Measurements from ENCODE around the gene DGKB.

DNA sequence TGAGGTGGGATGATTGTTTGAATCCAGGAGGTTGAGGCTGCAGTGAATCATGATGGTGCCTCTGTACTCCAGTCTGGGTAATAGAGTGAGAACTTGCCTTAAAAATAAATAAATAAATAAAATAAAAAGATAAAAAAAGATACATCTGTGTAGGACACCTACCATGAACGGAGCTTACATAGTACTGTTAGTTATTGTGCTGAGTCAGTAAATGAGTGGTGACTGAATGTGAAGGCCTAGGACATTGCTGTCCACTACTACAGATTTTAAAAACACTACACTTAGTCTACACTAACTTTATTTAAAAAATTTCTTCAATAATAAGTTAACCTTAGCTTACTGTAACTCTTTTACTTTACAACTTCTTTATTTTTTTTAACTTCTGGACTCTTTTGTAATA, 806.4 kb downstream of the DGKB start:
- TF ChIP-seq, protein P1, sequence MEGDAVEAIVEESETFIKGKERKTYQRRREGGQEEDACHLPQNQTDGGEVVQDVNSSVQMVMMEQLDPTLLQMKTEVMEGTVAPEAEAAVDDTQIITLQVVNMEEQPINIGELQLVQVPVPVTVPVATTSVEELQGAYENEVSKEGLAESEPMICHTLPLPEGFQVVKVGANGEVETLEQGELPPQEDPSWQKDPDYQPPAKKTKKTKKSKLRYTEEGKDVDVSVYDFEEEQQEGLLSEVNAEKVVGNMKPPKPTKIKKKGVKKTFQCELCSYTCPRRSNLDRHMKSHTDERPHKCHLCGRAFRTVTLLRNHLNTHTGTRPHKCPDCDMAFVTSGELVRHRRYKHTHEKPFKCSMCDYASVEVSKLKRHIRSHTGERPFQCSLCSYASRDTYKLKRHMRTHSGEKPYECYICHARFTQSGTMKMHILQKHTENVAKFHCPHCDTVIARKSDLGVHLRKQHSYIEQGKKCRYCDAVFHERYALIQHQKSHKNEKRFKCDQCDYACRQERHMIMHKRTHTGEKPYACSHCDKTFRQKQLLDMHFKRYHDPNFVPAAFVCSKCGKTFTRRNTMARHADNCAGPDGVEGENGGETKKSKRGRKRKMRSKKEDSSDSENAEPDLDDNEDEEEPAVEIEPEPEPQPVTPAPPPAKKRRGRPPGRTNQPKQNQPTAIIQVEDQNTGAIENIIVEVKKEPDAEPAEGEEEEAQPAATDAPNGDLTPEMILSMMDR (IDR thresholded peaks at IDR 0.05), result no peak
- TF ChIP-seq, protein P2, sequence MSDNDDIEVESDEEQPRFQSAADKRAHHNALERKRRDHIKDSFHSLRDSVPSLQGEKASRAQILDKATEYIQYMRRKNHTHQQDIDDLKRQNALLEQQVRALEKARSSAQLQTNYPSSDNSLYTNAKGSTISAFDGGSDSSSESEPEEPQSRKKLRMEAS (CRISPR knock-in tag; IDR thresholded peaks at IDR 0.05), result no peak
- TF ChIP-seq, protein P3, sequence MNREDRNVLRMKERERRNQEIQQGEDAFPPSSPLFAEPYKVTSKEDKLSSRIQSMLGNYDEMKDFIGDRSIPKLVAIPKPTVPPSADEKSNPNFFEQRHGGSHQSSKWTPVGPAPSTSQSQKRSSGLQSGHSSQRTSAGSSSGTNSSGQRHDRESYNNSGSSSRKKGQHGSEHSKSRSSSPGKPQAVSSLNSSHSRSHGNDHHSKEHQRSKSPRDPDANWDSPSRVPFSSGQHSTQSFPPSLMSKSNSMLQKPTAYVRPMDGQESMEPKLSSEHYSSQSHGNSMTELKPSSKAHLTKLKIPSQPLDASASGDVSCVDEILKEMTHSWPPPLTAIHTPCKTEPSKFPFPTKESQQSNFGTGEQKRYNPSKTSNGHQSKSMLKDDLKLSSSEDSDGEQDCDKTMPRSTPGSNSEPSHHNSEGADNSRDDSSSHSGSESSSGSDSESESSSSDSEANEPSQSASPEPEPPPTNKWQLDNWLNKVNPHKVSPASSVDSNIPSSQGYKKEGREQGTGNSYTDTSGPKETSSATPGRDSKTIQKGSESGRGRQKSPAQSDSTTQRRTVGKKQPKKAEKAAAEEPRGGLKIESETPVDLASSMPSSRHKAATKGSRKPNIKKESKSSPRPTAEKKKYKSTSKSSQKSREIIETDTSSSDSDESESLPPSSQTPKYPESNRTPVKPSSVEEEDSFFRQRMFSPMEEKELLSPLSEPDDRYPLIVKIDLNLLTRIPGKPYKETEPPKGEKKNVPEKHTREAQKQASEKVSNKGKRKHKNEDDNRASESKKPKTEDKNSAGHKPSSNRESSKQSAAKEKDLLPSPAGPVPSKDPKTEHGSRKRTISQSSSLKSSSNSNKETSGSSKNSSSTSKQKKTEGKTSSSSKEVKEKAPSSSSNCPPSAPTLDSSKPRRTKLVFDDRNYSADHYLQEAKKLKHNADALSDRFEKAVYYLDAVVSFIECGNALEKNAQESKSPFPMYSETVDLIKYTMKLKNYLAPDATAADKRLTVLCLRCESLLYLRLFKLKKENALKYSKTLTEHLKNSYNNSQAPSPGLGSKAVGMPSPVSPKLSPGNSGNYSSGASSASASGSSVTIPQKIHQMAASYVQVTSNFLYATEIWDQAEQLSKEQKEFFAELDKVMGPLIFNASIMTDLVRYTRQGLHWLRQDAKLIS (CRISPR knock-in tag; IDR thresholded peaks at IDR 0.05; ENCODE audit: borderline replicate concordance), result no peak
- TF ChIP-seq NFATC4 (CRISPR knock-in tag; IDR thresholded peaks at IDR 0.05) (no peak), CREB1 (CRISPR knock-in tag; IDR thresholded peaks at IDR 0.05) (no peak)
